HepG2 (cell line): Measurements from ENCODE around the gene MTFR1L. TPM values are rescaled to one million over a fixed set of nuclear protein-coding genes. Genes with fewer than 3 reads are reported as not detected.

Experiments used
- HNRNPH1 ChIP-seq: fragments of 200-400 bp; formaldehyde crosslinking; optimal IDR thresholded peaks from 2 replicates; pipeline ENCODE3; 2017; ENCODE audit warnings: mild to moderate bottlenecking, low read depth, low read length
- MAF1 ChIP-seq: sonication (generic); formaldehyde crosslinking; IDR thresholded peaks from 2 replicates; pipeline ENCODE4 v1.5.0; 2020; ENCODE audit warnings: missing genetic modification reagents, borderline replicate concordance
- MXD4 ChIP-seq: IDR thresholded peaks from 2 replicates; pipeline ENCODE4 v1.6.1; 2016; ENCODE audit warnings: mild to moderate bottlenecking, missing biosample characterization, missing genetic modification reagents
- PTBP1 ChIP-seq: fragments of 200-400 bp; formaldehyde crosslinking; IDR thresholded peaks from 2 replicates; pipeline ENCODE4 v1.6.1; 2018; ENCODE audit warnings: low read length, low read depth; ENCODE audit not compliant: poor library complexity, severe bottlenecking
- SAP130 ChIP-seq: IDR thresholded peaks from 2 replicates; pipeline ENCODE4 v1.6.1; 2016; ENCODE audit warnings: low read depth
- TCF7 ChIP-seq: sonication (generic); IDR thresholded peaks from 2 replicates; pipeline ENCODE4 v1.6.1; 2016; ENCODE audit warnings: antibody characterized with exemption, low read depth
- ZKSCAN8 ChIP-seq: IDR thresholded peaks from 2 replicates; pipeline ENCODE4 v1.6.1; 2016; ENCODE audit warnings: borderline replicate concordance, missing genetic modification reagents, missing compliant biosample characterization
- ZNF558 ChIP-seq: sonication (generic); formaldehyde crosslinking; IDR thresholded peaks from 2 replicates; pipeline ENCODE4 v1.9.0; 2022; ENCODE audit warnings: mild to moderate bottlenecking, missing genetic modification reagents, borderline replicate concordance
- ZNF577 ChIP-seq: sonication (generic); formaldehyde crosslinking; IDR thresholded peaks from 2 replicates; pipeline ENCODE4 v1.4.0; 2020; ENCODE audit warnings: mild to moderate bottlenecking, low read depth, missing genetic modification reagents, borderline replicate concordance
- ZNF75D ChIP-seq: sonication (generic); formaldehyde crosslinking; IDR thresholded peaks from 2 replicates; pipeline ENCODE4 v1.8.1; 2023; ENCODE audit warnings: missing genetic modification reagents, mild to moderate bottlenecking, borderline replicate concordance
- ZNF883 ChIP-seq: sonication (generic); formaldehyde crosslinking; IDR thresholded peaks from 2 replicates; pipeline ENCODE4 v1.5.1; 2020; ENCODE audit warnings: mild to moderate bottlenecking, missing genetic modification reagents; ENCODE audit errors: not compliant biosample characterization
- polyA plus RNA-seq, 8 experiments: library from polyadenylated mRNA; depleted of rRNA in 3 of 8; stranded (reverse) in 7 of 8; unstranded in 1 of 8; fragments of >200 nt; fragmentation: Illumina TruSeq in 4 of 8; extraction: Trizol in 4 of 8; gene quantifications; 2 replicates each; pipeline versions ENCODE4 v1.2.1 to v1.2.3, GENCODE V29; 2011 to 2016; ENCODE audit warnings: low read depth in 4 of 8, missing spikeins in 1 of 8, mixed read lengths in 1 of 8; ENCODE audit not compliant: insufficient read depth in 1 of 8
- total RNA-seq, 5 experiments: library from RNA; depleted of rRNA; stranded (reverse); fragments of >200 nt; fragmentation: Illumina TruSeq; extraction: Trizol; gene quantifications; 2 replicates each; pipeline ENCODE4 v1.2.3, GENCODE V29; 2016; ENCODE audit warnings: low read depth in 1 of 5
- TF ChIP-seq, protein P1 (sequence below): sonication (generic); formaldehyde crosslinking; IDR thresholded peaks from 2 replicates; pipeline ENCODE4 v1.5.0; 2020; ENCODE audit warnings: missing genetic modification reagents, mild to moderate bottlenecking, borderline replicate concordance
- TF ChIP-seq, protein P2 (sequence below): sonication (generic); formaldehyde crosslinking; IDR thresholded peaks from 2 replicates; pipeline ENCODE4 v1.4.0; 2020; ENCODE audit warnings: missing genetic modification reagents, borderline replicate concordance

The MTFR1L gene
- total and polyA plus RNA-seq, 2 of the 13 experiments (the other 11 are each of a cell fraction or from before 2014, with no cell fraction given), result 38.0 to 55.7 TPM

DNA sequence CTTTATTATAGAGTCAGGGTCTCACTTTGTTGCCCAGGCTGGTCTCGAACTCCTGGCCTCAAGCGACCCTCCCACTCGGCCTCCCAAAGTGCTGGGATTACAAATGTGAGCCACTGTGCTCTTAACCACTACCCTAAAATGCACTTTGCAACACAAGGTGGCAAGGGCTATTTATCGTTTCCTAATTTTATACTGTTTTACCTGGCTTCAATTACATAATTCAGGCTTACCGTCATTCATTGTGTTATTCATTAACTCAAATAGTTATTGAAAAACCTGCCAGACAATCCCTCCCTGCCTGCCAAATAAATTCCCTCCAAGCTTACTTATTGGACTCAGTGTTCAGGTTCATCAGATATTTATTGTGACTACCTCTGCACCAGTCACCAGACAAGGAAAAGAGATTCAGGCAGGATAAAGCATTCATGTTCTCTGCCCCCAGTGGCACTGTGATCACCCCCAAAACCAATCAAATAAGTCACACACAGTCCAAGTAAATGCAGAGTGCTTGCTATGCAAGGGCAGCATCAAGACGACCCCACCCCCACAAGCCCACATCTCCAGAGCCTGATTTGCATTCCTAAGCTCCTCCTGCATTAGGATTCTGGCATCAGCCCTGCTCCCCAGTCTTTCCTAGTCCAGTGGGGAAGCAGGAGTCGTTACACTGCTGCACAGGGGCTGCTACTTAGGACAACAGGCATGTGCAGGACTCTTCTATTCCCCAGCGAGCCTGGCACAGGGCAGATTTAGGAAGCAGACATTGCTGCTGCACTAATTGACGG, 47.6 kb downstream of the MTFR1L start (continued):
- TF ChIP-seq, protein P1, sequence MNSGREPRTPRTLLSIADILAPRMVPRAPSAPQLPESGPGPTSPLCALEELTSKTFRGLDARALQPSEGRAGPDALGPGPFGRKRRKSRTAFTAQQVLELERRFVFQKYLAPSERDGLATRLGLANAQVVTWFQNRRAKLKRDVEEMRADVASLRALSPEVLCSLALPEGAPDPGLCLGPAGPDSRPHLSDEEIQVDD (CRISPR knock-in tag), result no peak
- TF ChIP-seq SAP130 (CRISPR knock-in tag), result no peak
- TF ChIP-seq ZKSCAN8 (CRISPR knock-in tag), result no peak
- no peak for TF ChIP-seq ZNF883 (CRISPR knock-in tag)
- no peak for TF ChIP-seq ZNF75D (CRISPR knock-in tag)
- no peak for TF ChIP-seq HNRNPH1
- no peak for TF ChIP-seq ZNF558
- TF ChIP-seq PTBP1, result no peak
- TF ChIP-seq MXD4 (CRISPR knock-in tag), result no peak
- TF ChIP-seq, protein P2, sequence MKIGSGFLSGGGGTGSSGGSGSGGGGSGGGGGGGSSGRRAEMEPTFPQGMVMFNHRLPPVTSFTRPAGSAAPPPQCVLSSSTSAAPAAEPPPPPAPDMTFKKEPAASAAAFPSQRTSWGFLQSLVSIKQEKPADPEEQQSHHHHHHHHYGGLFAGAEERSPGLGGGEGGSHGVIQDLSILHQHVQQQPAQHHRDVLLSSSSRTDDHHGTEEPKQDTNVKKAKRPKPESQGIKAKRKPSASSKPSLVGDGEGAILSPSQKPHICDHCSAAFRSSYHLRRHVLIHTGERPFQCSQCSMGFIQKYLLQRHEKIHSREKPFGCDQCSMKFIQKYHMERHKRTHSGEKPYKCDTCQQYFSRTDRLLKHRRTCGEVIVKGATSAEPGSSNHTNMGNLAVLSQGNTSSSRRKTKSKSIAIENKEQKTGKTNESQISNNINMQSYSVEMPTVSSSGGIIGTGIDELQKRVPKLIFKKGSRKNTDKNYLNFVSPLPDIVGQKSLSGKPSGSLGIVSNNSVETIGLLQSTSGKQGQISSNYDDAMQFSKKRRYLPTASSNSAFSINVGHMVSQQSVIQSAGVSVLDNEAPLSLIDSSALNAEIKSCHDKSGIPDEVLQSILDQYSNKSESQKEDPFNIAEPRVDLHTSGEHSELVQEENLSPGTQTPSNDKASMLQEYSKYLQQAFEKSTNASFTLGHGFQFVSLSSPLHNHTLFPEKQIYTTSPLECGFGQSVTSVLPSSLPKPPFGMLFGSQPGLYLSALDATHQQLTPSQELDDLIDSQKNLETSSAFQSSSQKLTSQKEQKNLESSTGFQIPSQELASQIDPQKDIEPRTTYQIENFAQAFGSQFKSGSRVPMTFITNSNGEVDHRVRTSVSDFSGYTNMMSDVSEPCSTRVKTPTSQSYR, result peak; percentile 28; the same call in 1 of the 2 replicates
- TF ChIP-seq MAF1, result no peak
- no peak for TF ChIP-seq ZNF577 (CRISPR knock-in tag)
- TF ChIP-seq TCF7, result no peak
